CD4-positive, CD25-positive, alpha-beta regulatory T cell (primary cell): ENCODE measurements around the gene TRIM2. TPM values are rescaled to one million over a fixed set of nuclear protein-coding genes. Genes with fewer than 3 reads are reported as not detected.

Source experiments
- ATAC-seq, 2 donors: fragments of 150-1000 bp; cut with Tn5 transposase; one replicate each; pipeline ENCODE4 v1.10.0; 2021; ENCODE audit warnings: low read depth in 2 of 2, moderate number of reproducible peaks in 2 of 2, moderate library complexity in 1 of 2
- DNase-seq, 3 donors: peaks; one replicate each; pipeline versions ENCODE4 v3.0.0 to v3.0.0-alpha.2; 2012 to 2022; ENCODE audit warnings: mixed read lengths in 1 of 3
- H3K27ac ChIP-seq: one replicate; pipeline ENCODE4 v1.7.0; 2013; ENCODE audit warnings: mild to moderate bottlenecking, low read length; ENCODE audit not compliant: insufficient read depth, poor library complexity, severe bottlenecking
- H3K27me3 ChIP-seq: one replicate; pipeline ENCODE4 v1.7.0; 2013; ENCODE audit warnings: low read length; ENCODE audit not compliant: control insufficient read depth, insufficient read depth
- H3K36me3 ChIP-seq: one replicate; pipeline ENCODE4 v1.7.0; 2013; ENCODE audit warnings: mild to moderate bottlenecking, low read length, moderate library complexity; ENCODE audit not compliant: control insufficient read depth, insufficient read depth
- H3K4me1 ChIP-seq: 2 replicates; pipeline ENCODE4 v1.7.0; 2013; ENCODE audit warnings: mild to moderate bottlenecking, low read length; ENCODE audit not compliant: insufficient read depth, control insufficient read depth, poor library complexity, severe bottlenecking
- H3K4me3 ChIP-seq: one replicate; pipeline ENCODE4 v1.7.0; 2013; ENCODE audit warnings: low read depth, mild to moderate bottlenecking, low read length, moderate library complexity
- H3K9me3 ChIP-seq, 2 experiments: 1 replicate in 1 of 2; 2 replicates in 1 of 2; pipeline ENCODE4 v1.7.0; 2013; ENCODE audit warnings: low read length in 2 of 2, mild to moderate bottlenecking in 1 of 2, moderate library complexity in 1 of 2; ENCODE audit not compliant: control insufficient read depth in 2 of 2
- H3K27ac Mint-ChIP-seq, 3 donors: one replicate each; pipeline ENCODE4 v1.8.0; 2020 to 2022; ENCODE audit warnings: mild to moderate bottlenecking in 3 of 3, mixed read lengths in 3 of 3, moderate library complexity in 2 of 3
- H3K27me3 Mint-ChIP-seq: one replicate; pipeline ENCODE4 v1.8.0; 2022; ENCODE audit warnings: mild to moderate bottlenecking, mixed read lengths
- H3K36me3 Mint-ChIP-seq: one replicate; pipeline ENCODE4 v1.8.0; 2020; ENCODE audit warnings: mixed read lengths
- H3K4me1 Mint-ChIP-seq, 4 donors: one replicate each; pipeline ENCODE4 v1.8.0; 2020 to 2022; ENCODE audit warnings: mixed read lengths in 4 of 4, mild to moderate bottlenecking in 1 of 4
- H3K4me3 Mint-ChIP-seq, 4 donors: one replicate each; pipeline ENCODE4 v1.8.0; 2020 to 2022; ENCODE audit warnings: mild to moderate bottlenecking in 4 of 4, mixed read lengths in 4 of 4, moderate library complexity in 3 of 4
- H3K9me3 Mint-ChIP-seq, 7 donors: one replicate each; pipeline ENCODE4 v1.8.0; 2020 to 2022; ENCODE audit warnings: mixed read lengths in 7 of 7, mild to moderate bottlenecking in 3 of 7, moderate library complexity in 2 of 7
- polyA plus RNA-seq, 4 donors: library from polyadenylated mRNA; unstranded; fragments of 300-500 nt; fragmentation: Illumina TruSeq; gene quantifications; one replicate each; pipeline ENCODE4 v1.2.3, GENCODE V29; 2021
- total RNA-seq: library from RNA; stranded (reverse); gene quantifications from one replicate; pipeline ENCODE4 v1.2.3, GENCODE V29; 2022

Gene TRIM2
- total and polyA plus RNA-seq, 5 donors from 2014 or later = 0.56 to 3.8 (median 1.0) TPM

DNA sequence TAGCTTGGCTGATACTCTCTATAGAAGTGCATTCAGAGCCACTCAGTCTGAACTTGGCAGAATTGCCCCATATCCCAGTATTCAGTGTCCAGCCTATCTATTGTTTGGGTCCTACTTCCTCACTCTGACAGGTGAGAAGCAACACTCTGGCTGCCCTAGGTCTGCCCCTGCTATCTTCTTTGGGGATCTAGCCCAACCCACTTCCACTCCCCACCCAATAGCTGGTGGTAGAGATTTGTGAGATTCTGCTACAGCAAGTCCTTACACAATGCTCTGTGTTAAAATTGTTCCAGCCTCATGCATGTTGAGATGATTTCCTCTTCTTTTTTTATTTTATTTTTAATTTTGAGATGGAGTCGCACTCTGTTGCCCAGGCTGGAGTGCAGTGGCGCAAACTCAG is 67.6 kb downstream of the TRIM2 start:
- no peak overlapping the region for H3K4me3 Mint-ChIP-seq
- Histone ChIP-seq H3K27me3 (peaks cover 2% of the 10 kb centered on the region), H3K36me3 (no peaks in the 10 kb centered on the region), H3K9me3 (no peaks in the 10 kb centered on the region), H3K4me3 (no peak overlapping the region), H3K4me1 (peaks cover 3% of the 10 kb centered on the region), H3K27ac (no peak overlapping the region)
- H3K36me3 Mint-ChIP-seq = no peaks in the 10 kb centered on the region
- H3K4me1 Mint-ChIP-seq = peaks cover under 1 to 13% (median 6%) of the 10 kb centered on the region in 4 donors
- peak in 1 of 3 donors; percentile 21 for DNase-seq
- peaks cover 5% of the 10 kb centered on the region for H3K27me3 Mint-ChIP-seq
- no peak for ATAC-seq
- H3K9me3 Mint-ChIP-seq = peaks cover 0 to 2% (median 0%) of the 10 kb centered on the region in 7 donors
- peak overlapping the region in 1 of 3 donors; percentile 43 for H3K27ac Mint-ChIP-seq

DNA sequence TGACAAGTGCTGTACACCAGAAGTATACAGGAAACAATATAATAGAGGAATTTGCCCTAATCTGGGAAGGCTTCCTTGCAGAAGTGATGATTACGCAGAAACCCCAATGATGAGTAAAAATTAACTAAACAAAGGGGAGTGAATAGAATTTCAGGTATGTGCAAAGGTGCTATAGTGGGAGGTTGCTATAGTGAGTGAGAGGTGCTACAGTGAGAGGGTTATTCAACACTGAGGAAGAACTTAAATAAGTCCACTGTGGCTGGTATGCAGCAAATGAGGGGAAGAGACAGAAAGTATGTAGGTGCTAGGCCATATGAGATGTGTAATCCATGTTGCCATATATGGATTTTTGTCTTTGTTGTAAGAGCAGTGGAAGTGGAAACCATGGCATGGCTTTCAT is 69.5 kb downstream of the TRIM2 start:
- Mint-ChIP-seq H3K27ac (no peak overlapping the region), H3K4me1 (peaks cover under 1 to 4% (median 2%) of the 10 kb centered on the region in 4 donors), H3K36me3 (no peaks in the 10 kb centered on the region), H3K27me3 (no peaks in the 10 kb centered on the region), H3K4me3 (no peak overlapping the region), H3K9me3 (peaks cover 0 to 2% (median 0%) of the 10 kb centered on the region in 7 donors)
- H3K4me1 ChIP-seq = no peaks in the 10 kb centered on the region
- DNase-seq = no peak
- H3K27me3 ChIP-seq = no peaks in the 10 kb centered on the region
- no peak overlapping the region for H3K4me3 ChIP-seq
- no peaks in the 10 kb centered on the region for H3K9me3 ChIP-seq
- ATAC-seq = no peak
- H3K27ac ChIP-seq = no peak overlapping the region
- no peaks in the 10 kb centered on the region for H3K36me3 ChIP-seq

DNA sequence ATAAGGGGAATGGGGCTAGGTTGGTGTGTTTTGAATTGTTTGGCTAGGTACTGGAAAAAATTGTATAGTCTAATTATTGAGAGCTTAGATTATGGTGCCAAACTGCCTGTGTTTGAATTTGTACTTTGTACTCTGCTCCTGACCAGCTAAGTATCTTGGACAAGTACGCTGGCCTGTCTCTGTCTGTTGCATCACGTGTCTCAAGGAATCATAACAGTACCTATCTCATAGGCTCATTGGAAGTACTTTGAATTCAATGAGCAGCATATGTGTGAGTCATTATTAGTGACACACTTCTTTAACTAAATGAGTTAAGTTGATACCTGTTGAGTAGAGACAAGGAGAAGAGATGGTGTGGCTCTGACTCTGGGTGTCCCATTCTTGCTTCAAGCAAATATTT is 70.7 kb downstream of the TRIM2 start:
- no peaks in the 10 kb centered on the region for H3K4me1 ChIP-seq
- H3K9me3 ChIP-seq = no peaks in the 10 kb centered on the region
- no peak for DNase-seq
- no peaks in the 10 kb centered on the region for H3K27me3 Mint-ChIP-seq
- peaks cover 0 to 3% (median 0%) of the 10 kb centered on the region in 4 donors for H3K4me1 Mint-ChIP-seq
- H3K27ac ChIP-seq = no peak overlapping the region
- H3K27ac Mint-ChIP-seq = no peak overlapping the region
- no peaks in the 10 kb centered on the region for H3K27me3 ChIP-seq
- no peaks in the 10 kb centered on the region for H3K36me3 ChIP-seq
- H3K9me3 Mint-ChIP-seq = peaks cover 0 to 2% (median 0%) of the 10 kb centered on the region in 7 donors
- ATAC-seq = no peak
- no peak overlapping the region for H3K4me3 ChIP-seq
- no peaks in the 10 kb centered on the region for H3K36me3 Mint-ChIP-seq
- no peak overlapping the region for H3K4me3 Mint-ChIP-seq

- no peaks in the 10 kb centered on the region for H3K36me3 ChIP-seq
- no peaks in the 10 kb centered on the region for H3K9me3 ChIP-seq
- H3K9me3 Mint-ChIP-seq = peaks cover 0 to 2% (median 0%) of the 10 kb centered on the region in 7 donors
- peaks cover 0 to 3% (median 0%) of the 10 kb centered on the region in 4 donors for H3K4me1 Mint-ChIP-seq
- H3K4me1 ChIP-seq = no peaks in the 10 kb centered on the region
- ATAC-seq = no peak
- H3K36me3 Mint-ChIP-seq = no peaks in the 10 kb centered on the region
- H3K27me3 Mint-ChIP-seq = no peaks in the 10 kb centered on the region
- no peak overlapping the region for H3K4me3 ChIP-seq
- H3K27ac ChIP-seq = no peak overlapping the region
- no peak overlapping the region for H3K27ac Mint-ChIP-seq
- no peaks in the 10 kb centered on the region for H3K27me3 ChIP-seq
- no peak overlapping the region for H3K4me3 Mint-ChIP-seq
- no peak for DNase-seq
These were observed 71.4 kb downstream of the TRIM2 start for GRCh38 chr4:153275380-153276276.

DNA sequence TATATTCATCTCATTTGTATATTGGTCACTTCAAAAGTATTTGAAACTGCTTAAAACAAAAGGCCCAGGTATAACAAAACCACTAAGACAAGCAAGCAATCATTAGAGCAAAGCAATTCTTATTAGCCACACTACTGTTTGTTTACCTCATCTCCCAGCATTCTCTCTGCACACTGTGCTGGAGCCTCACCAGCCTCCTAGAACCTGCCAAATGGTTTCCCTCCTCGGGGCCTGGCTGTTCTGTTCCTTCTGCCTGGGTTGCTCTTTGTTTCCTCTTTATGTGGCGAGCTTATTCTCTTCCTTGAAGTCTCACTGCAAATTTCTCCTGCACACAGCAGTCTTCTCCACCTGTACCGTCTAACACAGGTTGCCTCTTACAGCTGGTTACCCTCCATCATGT is 72.7 kb downstream of the TRIM2 start:
- Mint-ChIP-seq H3K4me3 (no peak overlapping the region), H3K27ac (no peak overlapping the region), H3K9me3 (peaks cover 0 to 2% (median 0%) of the 10 kb centered on the region in 7 donors), H3K4me1 (peaks cover 0 to 3% (median 0%) of the 10 kb centered on the region in 4 donors), H3K36me3 (no peaks in the 10 kb centered on the region), H3K27me3 (no peaks in the 10 kb centered on the region)
- Histone ChIP-seq H3K4me3 (no peak overlapping the region), H3K27me3 (no peaks in the 10 kb centered on the region), H3K9me3 (no peaks in the 10 kb centered on the region), H3K4me1 (no peaks in the 10 kb centered on the region), H3K27ac (no peak overlapping the region), H3K36me3 (no peaks in the 10 kb centered on the region)
- DNase-seq (no peak), ATAC-seq (no peak)

DNA sequence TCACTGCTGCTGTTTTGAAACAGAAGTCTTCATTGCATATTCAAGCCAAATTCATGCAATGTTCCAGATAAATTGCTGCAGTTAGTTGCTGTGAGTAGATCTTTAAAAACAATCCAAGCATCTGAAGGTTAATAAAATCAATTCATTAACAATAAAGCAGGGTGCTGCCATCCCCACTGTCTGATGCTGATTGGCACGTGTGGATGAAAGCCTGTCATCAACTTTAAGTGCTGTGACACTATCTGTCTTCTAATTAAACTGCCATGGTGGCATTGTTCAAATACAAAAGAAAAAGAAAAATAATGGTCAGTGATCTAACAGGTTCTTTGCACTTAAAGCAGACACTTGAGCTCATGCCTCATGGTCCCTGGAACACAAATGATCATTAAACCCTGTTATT is 77.2 kb downstream of the TRIM2 start:
- H3K27me3 Mint-ChIP-seq = no peaks in the 10 kb centered on the region
- DNase-seq (no peak), ATAC-seq (no peak)
- H3K9me3 Mint-ChIP-seq = peaks cover 0 to 11% (median 2%) of the 10 kb centered on the region in 7 donors
- no peak overlapping the region for H3K4me3 Mint-ChIP-seq
- no peaks in the 10 kb centered on the region for H3K36me3 Mint-ChIP-seq
- Histone ChIP-seq H3K4me1 (no peaks in the 10 kb centered on the region), H3K36me3 (no peaks in the 10 kb centered on the region), H3K27ac (no peak overlapping the region), H3K9me3 (peaks cover 5% of the 10 kb centered on the region in 2 experiments), H3K27me3 (no peaks in the 10 kb centered on the region), H3K4me3 (no peak overlapping the region)
- no peak overlapping the region for H3K27ac Mint-ChIP-seq
- peaks cover 0 to 3% (median 0%) of the 10 kb centered on the region in 4 donors for H3K4me1 Mint-ChIP-seq

DNA sequence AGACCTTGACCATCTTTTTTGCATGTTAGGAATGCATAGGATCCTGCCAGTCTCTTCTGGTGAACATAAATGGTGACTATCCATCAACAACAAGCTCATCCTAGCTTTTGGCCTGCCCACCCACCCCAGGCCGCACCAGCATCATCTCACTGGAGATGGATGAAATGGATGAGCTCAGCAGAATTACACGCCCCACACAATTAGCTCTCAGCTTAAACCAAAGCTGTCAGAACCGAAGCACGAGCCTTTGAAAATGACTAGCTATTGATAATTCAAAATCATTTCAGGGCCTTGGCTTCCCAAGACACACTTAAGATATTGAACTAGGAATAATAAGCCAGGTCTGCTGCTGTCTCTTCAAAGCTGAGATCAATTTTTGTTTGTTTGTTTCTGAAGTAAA is 77.8 kb downstream of the TRIM2 start:
- Histone ChIP-seq H3K4me3 (no peak overlapping the region), H3K36me3 (no peaks in the 10 kb centered on the region), H3K9me3 (peaks cover 5% of the 10 kb centered on the region in 2 experiments), H3K27me3 (no peaks in the 10 kb centered on the region), H3K27ac (no peak overlapping the region), H3K4me1 (no peaks in the 10 kb centered on the region)
- H3K36me3 Mint-ChIP-seq = no peaks in the 10 kb centered on the region
- no peaks in the 10 kb centered on the region for H3K27me3 Mint-ChIP-seq
- H3K27ac Mint-ChIP-seq = no peak overlapping the region
- H3K4me1 Mint-ChIP-seq = peaks cover 0 to under 1% (median 0%) of the 10 kb centered on the region in 4 donors
- ATAC-seq = no peak
- DNase-seq = no peak
- peaks cover 0 to 11% (median 2%) of the 10 kb centered on the region in 7 donors for H3K9me3 Mint-ChIP-seq
- H3K4me3 Mint-ChIP-seq = no peak overlapping the region

DNA sequence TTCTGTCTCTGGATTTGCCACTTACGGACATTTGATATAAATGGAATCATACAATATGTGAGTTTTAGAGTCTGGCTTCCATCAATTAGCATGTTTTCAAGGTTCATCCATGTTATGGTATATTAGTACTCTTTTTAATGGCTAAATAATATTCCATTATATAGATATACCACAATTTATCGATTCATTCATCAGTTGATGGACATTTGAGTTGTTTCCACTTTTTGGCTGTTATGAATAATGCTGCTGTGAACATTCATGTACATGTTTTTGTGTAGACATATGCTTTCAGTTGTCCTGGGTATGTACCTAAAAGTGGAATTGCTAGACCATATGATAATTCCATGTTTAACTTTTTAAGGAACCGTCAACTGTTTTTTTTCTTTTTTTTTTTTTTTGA is 79.0 kb downstream of the TRIM2 start:
- H3K27ac ChIP-seq = no peak overlapping the region
- ATAC-seq (no peak), DNase-seq (no peak)
- H3K9me3 Mint-ChIP-seq = peaks cover 0 to 11% (median 2%) of the 10 kb centered on the region in 7 donors
- no peaks in the 10 kb centered on the region for H3K4me1 Mint-ChIP-seq
- H3K4me1 ChIP-seq = no peaks in the 10 kb centered on the region
- H3K27me3 ChIP-seq = no peaks in the 10 kb centered on the region
- H3K27me3 Mint-ChIP-seq = no peaks in the 10 kb centered on the region
- H3K4me3 Mint-ChIP-seq = no peak overlapping the region
- H3K4me3 ChIP-seq = no peak overlapping the region
- H3K36me3 ChIP-seq = no peaks in the 10 kb centered on the region
- no peak overlapping the region for H3K27ac Mint-ChIP-seq
- H3K36me3 Mint-ChIP-seq = no peaks in the 10 kb centered on the region
- peaks cover 5% of the 10 kb centered on the region in 2 experiments for H3K9me3 ChIP-seq
